H9 (cell line): ENCODE results near the gene NLRP4. TPM values are rescaled to one million over a fixed set of nuclear protein-coding genes. Genes with fewer than 3 reads are reported as not detected.

Experiments
- DNase-seq: peaks from one replicate; pipeline ENCODE4 v3.0.0-alpha.2; 2017
- H2AFZ ChIP-seq: one replicate; pipeline ENCODE4 v1.6.1; 2013; ENCODE audit warnings: mild to moderate bottlenecking, low read length, control low read depth, moderate library complexity
- H2AK5ac ChIP-seq: 2 replicates; pipeline ENCODE4 v1.6.1; 2013; ENCODE audit warnings: low read length, control low read depth, mixed read lengths; ENCODE audit not compliant: insufficient read length
- H2BK120ac ChIP-seq: one replicate; pipeline ENCODE4 v1.6.1; 2013; ENCODE audit warnings: low read depth, mild to moderate bottlenecking, low read length, control low read depth, inconsistent platforms; ENCODE audit not compliant: poor library complexity, severe bottlenecking
- H2BK12ac ChIP-seq: 2 replicates; pipeline ENCODE4 v1.6.1; 2013; ENCODE audit warnings: low read length, control low read depth, mixed read lengths, low read depth; ENCODE audit not compliant: insufficient read length
- H2BK15ac ChIP-seq: 2 replicates; pipeline ENCODE4 v1.6.1; 2013; ENCODE audit warnings: low read depth, low read length, control low read depth
- H2BK20ac ChIP-seq: one replicate; pipeline ENCODE4 v1.6.1; 2013; ENCODE audit warnings: low read depth, mild to moderate bottlenecking, low read length, control low read depth, inconsistent platforms; ENCODE audit not compliant: poor library complexity, severe bottlenecking
- H2BK5ac ChIP-seq: 2 replicates; pipeline ENCODE4 v1.6.1; 2013; ENCODE audit warnings: low read length, control low read depth, mixed read lengths; ENCODE audit not compliant: insufficient read length
- H3K14ac ChIP-seq: 2 replicates; pipeline ENCODE4 v1.6.1; 2013; ENCODE audit warnings: low read length, control low read depth; ENCODE audit not compliant: insufficient read depth
- H3K18ac ChIP-seq: 2 replicates; pipeline ENCODE4 v1.6.1; 2013; ENCODE audit warnings: low read depth, mild to moderate bottlenecking, mixed read lengths, low read length, control low read depth; ENCODE audit not compliant: insufficient read length
- H3K23ac ChIP-seq: 2 replicates; pipeline ENCODE4 v1.6.1; 2013; ENCODE audit warnings: low read length, control low read depth, mixed read lengths, low read depth; ENCODE audit not compliant: insufficient read length
- H3K23me2 ChIP-seq: 2 replicates; pipeline ENCODE4 v1.6.1; 2013; ENCODE audit warnings: low read depth, mild to moderate bottlenecking, mixed read lengths, low read length, control low read depth; ENCODE audit not compliant: insufficient read length, poor library complexity, severe bottlenecking
- H3K27ac ChIP-seq: 2 replicates; pipeline ENCODE4 v1.5.1; 2013; ENCODE audit warnings: low read length, control low read depth, mixed read lengths, low read depth; ENCODE audit not compliant: insufficient read length
- H3K27me3 ChIP-seq: 2 replicates; pipeline ENCODE4 v1.6.1; 2013; ENCODE audit warnings: low read length, control low read depth, inconsistent platforms; ENCODE audit not compliant: insufficient read depth
- H3K4ac ChIP-seq: 2 replicates; pipeline ENCODE4 v1.6.1; 2013; ENCODE audit warnings: low read depth, mild to moderate bottlenecking, control low read depth, inconsistent platforms, low read length, moderate library complexity
- H3K4me1 ChIP-seq: 2 replicates; pipeline ENCODE4 v1.6.1; 2013; ENCODE audit warnings: low read length, control low read depth, inconsistent platforms; ENCODE audit not compliant: insufficient read depth
- H3K4me2 ChIP-seq: 2 replicates; pipeline ENCODE4 v1.6.1; 2013; ENCODE audit warnings: low read length, control low read depth, mixed read lengths; ENCODE audit not compliant: insufficient read length, insufficient read depth
- H3K56ac ChIP-seq: 2 replicates; pipeline ENCODE4 v1.6.1; 2013; ENCODE audit warnings: low read depth, mild to moderate bottlenecking, mixed read lengths, low read length, control low read depth; ENCODE audit not compliant: insufficient read length
- H3K79me1 ChIP-seq: 2 replicates; pipeline ENCODE4 v1.6.1; 2013; ENCODE audit warnings: low read depth, mild to moderate bottlenecking, moderate library complexity, low read length, control low read depth, inconsistent platforms; ENCODE audit not compliant: insufficient read depth, poor library complexity, severe bottlenecking
- H3K79me2 ChIP-seq: 2 replicates; pipeline ENCODE4 v1.6.1; 2013; ENCODE audit warnings: low read length, control low read depth, inconsistent platforms; ENCODE audit not compliant: insufficient read depth
- H3K9ac ChIP-seq: 2 replicates; pipeline ENCODE4 v1.6.1; 2013; ENCODE audit warnings: low read length, control low read depth, mixed read lengths; ENCODE audit not compliant: insufficient read length; ENCODE audit errors: extremely low read depth
- H3K9me3 ChIP-seq: one replicate; pipeline ENCODE4 v1.6.1; 2013; ENCODE audit warnings: low read depth, low read length, inconsistent platforms; ENCODE audit not compliant: control insufficient read depth
- H3T11ph ChIP-seq: one replicate; pipeline ENCODE4 v1.6.1; 2013; ENCODE audit warnings: mild to moderate bottlenecking, low read length, control low read depth, inconsistent platforms
- H4K20me1 ChIP-seq: one replicate; pipeline ENCODE4 v1.6.1; 2013; ENCODE audit not compliant: control insufficient read depth, insufficient read length, insufficient read depth
- H4K5ac ChIP-seq: 2 replicates; pipeline ENCODE4 v1.6.1; 2013; ENCODE audit warnings: low read depth, mild to moderate bottlenecking, mixed read lengths, low read length, control low read depth; ENCODE audit not compliant: insufficient read length
- H4K8ac ChIP-seq: replicated peaks from 2 replicates; pipeline ENCODE4 v1.6.1; 2013; ENCODE audit warnings: low read length, control low read depth, mixed read lengths, low read depth; ENCODE audit not compliant: insufficient read length
- H4K91ac ChIP-seq: 2 replicates; pipeline ENCODE4 v1.6.1; 2013; ENCODE audit warnings: low read depth, mild to moderate bottlenecking, moderate library complexity, mixed read lengths, low read length, control low read depth; ENCODE audit not compliant: insufficient read length
- H3K27ac Mint-ChIP-seq, 3 experiments: 2 replicates in 2 of 3; 3 replicates in 1 of 3; pipeline ENCODE4 v1.8.0; 2020 to 2021; ENCODE audit warnings: mixed read lengths in 3 of 3, mild to moderate bottlenecking in 1 of 3, moderate library complexity in 1 of 3
- H3K27me3 Mint-ChIP-seq: 2 replicates; pipeline ENCODE4 v1.8.0; 2021; ENCODE audit warnings: low read depth, mild to moderate bottlenecking, moderate library complexity, mixed read lengths
- H3K36me3 Mint-ChIP-seq, 3 experiments: 2 replicates in 2 of 3; 3 replicates in 1 of 3; pipeline ENCODE4 v1.8.0; 2020 to 2021; ENCODE audit warnings: low read depth in 3 of 3, mixed read lengths in 3 of 3; ENCODE audit not compliant: insufficient read depth in 1 of 3
- H3K4me1 Mint-ChIP-seq, 2 experiments: 2 replicates each; pipeline ENCODE4 v1.8.0; 2020; ENCODE audit warnings: mixed read lengths in 2 of 2
- H3K4me3 Mint-ChIP-seq, 2 experiments: 2 replicates in 1 of 2; 3 replicates in 1 of 2; pipeline ENCODE4 v1.8.0; 2020 to 2021; ENCODE audit warnings: mild to moderate bottlenecking in 2 of 2, mixed read lengths in 2 of 2, moderate library complexity in 1 of 2
- H3K9me3 Mint-ChIP-seq, 2 experiments: 2 replicates in 1 of 2; 3 replicates in 1 of 2; pipeline ENCODE4 v1.8.0; 2020; ENCODE audit warnings: mild to moderate bottlenecking in 2 of 2, mixed read lengths in 2 of 2, moderate library complexity in 1 of 2
- WGBS: extraction: QIAGEN DNeasy Blood & Tissue Kit; methylation state at CpG from one replicate; pipeline ENCODE4 v1.1.7; 2013; ENCODE audit warnings: missing lambda C conversion rate, low lambda C conversion rate, mixed read lengths; ENCODE audit not compliant: insufficient read length; ENCODE audit errors: extremely low coverage; 5-methylcytosine and 5-hydroxymethylcytosine counted together
- total RNA-seq: library from RNA; stranded (reverse); gene quantifications from 2 replicates; pipeline ENCODE4 v1.2.1, GENCODE V29; 2021
- TF ChIP-seq, protein P1 (sequence below): fragments of 200-600 bp; sonication (generic); conservative IDR thresholded peaks from 3 replicates; pipeline ENCODE4 v1.8.0; 2021; ENCODE audit warnings: antibody characterized with exemption, mild to moderate bottlenecking

Gene NLRP4
- total RNA-seq, 1 experiment from 2014 or later: not detected

DNA sequence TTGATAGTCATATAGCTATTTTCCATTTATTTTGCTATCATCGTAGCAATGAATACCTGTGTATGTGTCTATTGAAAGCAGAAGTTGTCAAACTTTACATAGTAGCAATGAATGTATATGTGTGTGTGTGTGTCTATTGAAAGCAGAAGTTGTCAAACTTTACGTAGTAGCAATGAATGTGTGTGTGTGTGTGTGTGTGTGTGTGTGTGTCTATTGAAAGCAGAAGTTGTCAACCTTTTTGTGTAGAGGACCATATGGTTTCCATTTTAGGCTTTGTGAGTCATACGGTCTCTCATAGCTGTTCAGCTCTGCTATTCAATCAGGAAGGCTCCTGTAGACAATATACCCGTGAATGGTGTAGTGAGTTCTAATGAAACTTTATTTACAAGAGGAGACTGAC, 20.8 kb downstream of the NLRP4 start:
- TF ChIP-seq, protein P1, sequence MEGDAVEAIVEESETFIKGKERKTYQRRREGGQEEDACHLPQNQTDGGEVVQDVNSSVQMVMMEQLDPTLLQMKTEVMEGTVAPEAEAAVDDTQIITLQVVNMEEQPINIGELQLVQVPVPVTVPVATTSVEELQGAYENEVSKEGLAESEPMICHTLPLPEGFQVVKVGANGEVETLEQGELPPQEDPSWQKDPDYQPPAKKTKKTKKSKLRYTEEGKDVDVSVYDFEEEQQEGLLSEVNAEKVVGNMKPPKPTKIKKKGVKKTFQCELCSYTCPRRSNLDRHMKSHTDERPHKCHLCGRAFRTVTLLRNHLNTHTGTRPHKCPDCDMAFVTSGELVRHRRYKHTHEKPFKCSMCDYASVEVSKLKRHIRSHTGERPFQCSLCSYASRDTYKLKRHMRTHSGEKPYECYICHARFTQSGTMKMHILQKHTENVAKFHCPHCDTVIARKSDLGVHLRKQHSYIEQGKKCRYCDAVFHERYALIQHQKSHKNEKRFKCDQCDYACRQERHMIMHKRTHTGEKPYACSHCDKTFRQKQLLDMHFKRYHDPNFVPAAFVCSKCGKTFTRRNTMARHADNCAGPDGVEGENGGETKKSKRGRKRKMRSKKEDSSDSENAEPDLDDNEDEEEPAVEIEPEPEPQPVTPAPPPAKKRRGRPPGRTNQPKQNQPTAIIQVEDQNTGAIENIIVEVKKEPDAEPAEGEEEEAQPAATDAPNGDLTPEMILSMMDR: no peak
- H3K79me2 ChIP-seq: no peaks in the 10 kb centered on the region
- Mint-ChIP-seq H3K27ac (no peak overlapping the region), H3K4me1 (no peaks in the 10 kb centered on the region), H3K4me3 (no peak overlapping the region), H3K9me3 (peaks cover 92 to 97% of the 10 kb centered on the region in 2 experiments), H3K36me3 (peaks cover 6 to 19% (median 10%) of the 10 kb centered on the region in 3 experiments; a peak in 6 of 7 replicates), H3K27me3 (peaks cover 3% of the 10 kb centered on the region)
- H2AK5ac ChIP-seq: no peak overlapping the region
- H3K4ac ChIP-seq: no peak overlapping the region
- no peak overlapping the region for H2AFZ ChIP-seq
- no peak overlapping the region for H3K56ac ChIP-seq
- no peaks in the 10 kb centered on the region for H3K23me2 ChIP-seq
- H2BK15ac ChIP-seq: no peak overlapping the region
- no CpG with 5 or more reads among the region's 4 CpGs for WGBS
- no peak overlapping the region for H3K23ac ChIP-seq
- H3T11ph ChIP-seq: no peak overlapping the region
- H3K27ac ChIP-seq: no peak overlapping the region
- H2BK120ac ChIP-seq: no peak overlapping the region
- no peak overlapping the region for H4K5ac ChIP-seq
- DNase-seq: no peak
- no peak overlapping the region for H3K4me2 ChIP-seq
- H3K18ac ChIP-seq: no peak overlapping the region
- H3K14ac ChIP-seq: no peak overlapping the region
- H2BK5ac ChIP-seq: no peak overlapping the region
- H3K79me1 ChIP-seq: no peaks in the 10 kb centered on the region
- H4K8ac ChIP-seq: no peak overlapping the region
- no peak overlapping the region for H2BK20ac ChIP-seq
- no peak overlapping the region for H3K9ac ChIP-seq
- peaks cover 94% of the 10 kb centered on the region for H3K9me3 ChIP-seq
- no peaks in the 10 kb centered on the region for H3K4me1 ChIP-seq
- H3K27me3 ChIP-seq: no peaks in the 10 kb centered on the region
- no peaks in the 10 kb centered on the region for H4K20me1 ChIP-seq
- H2BK12ac ChIP-seq: no peak overlapping the region
- H4K91ac ChIP-seq: no peak overlapping the region
